Caco-2 (cell line): ENCODE results near the gene ARRDC1. TPM values are rescaled to one million over a fixed set of nuclear protein-coding genes. Genes with fewer than 3 reads are reported as not detected.
A peak's percentile ranks its signal among the peaks of the same experiment; 100 is the strongest.

Experiments
- BruUV-seq: library from RNA; stranded (reverse); fragments of 400-500 nt; replicated peaks from 2 replicates; lab custom pipeline; 2021; lab: Mats Ljungman, UMichigan
- CTCF ChIA-PET: fragments of 300-600 bp; sonication (Branson Sonifier 250); formaldehyde crosslinking; loops from one replicate; lab custom pipeline; 2022; ENCODE audit warnings: antibody characterized with exemption; lab: Charles Lee
- POLR2A ChIA-PET: fragments of 300-600 bp; sonication (Branson Sonifier 250); formaldehyde crosslinking; loops from one replicate; lab custom pipeline; 2022; ENCODE audit warnings: antibody characterized with exemption; lab: Charles Lee
- DNase-seq, 2 experiments: peaks; one replicate each; pipeline versions ENCODE4 v3.0.0 to v3.0.0-alpha.2; 2020 to 2022
- H3K27me3 ChIP-seq: replicated peaks from 2 replicates; pipeline ENCODE4 v1.6.0; 2011; ENCODE audit warnings: low read length; ENCODE audit not compliant: control insufficient read depth, insufficient read depth
- H3K36me3 ChIP-seq: 2 replicates; pipeline ENCODE4 v1.5.1; 2011; ENCODE audit warnings: low read length; ENCODE audit not compliant: control insufficient read depth, insufficient read depth
- H3K4me1 ChIP-seq: fragments of 250-450 bp; sonication (Bioruptor Pico); 2 replicates; pipeline ENCODE4 v1.5.1; 2020; ENCODE audit warnings: mild to moderate bottlenecking
- H3K4me3 ChIP-seq: 2 replicates; pipeline ENCODE4 v1.5.1; 2011; ENCODE audit warnings: low read depth, mild to moderate bottlenecking, control low read depth, low read length
- H3K9me3 ChIP-seq: fragments of 250-450 bp; sonication (Bioruptor Pico); 2 replicates; pipeline ENCODE4 v1.5.1; 2020; ENCODE audit warnings: mild to moderate bottlenecking, moderate library complexity
- H3K27ac Mint-ChIP-seq: one replicate; pipeline ENCODE4 v1.8.0; 2022; ENCODE audit warnings: mixed read lengths; ENCODE audit not compliant: unreplicated experiment
- H3K27me3 Mint-ChIP-seq: one replicate; pipeline ENCODE4 v1.8.0; 2022; ENCODE audit warnings: mixed read lengths; ENCODE audit not compliant: insufficient read depth, unreplicated experiment
- H3K36me3 Mint-ChIP-seq: one replicate; pipeline ENCODE4 v1.8.0; 2022; ENCODE audit warnings: mild to moderate bottlenecking, mixed read lengths; ENCODE audit not compliant: insufficient read depth, unreplicated experiment
- H3K4me1 Mint-ChIP-seq: one replicate; pipeline ENCODE4 v1.8.0; 2022; ENCODE audit warnings: low read depth, mixed read lengths; ENCODE audit not compliant: unreplicated experiment
- H3K4me3 Mint-ChIP-seq: one replicate; pipeline ENCODE4 v1.8.0; 2022; ENCODE audit warnings: mild to moderate bottlenecking, moderate library complexity, mixed read lengths; ENCODE audit not compliant: unreplicated experiment
- H3K9me3 Mint-ChIP-seq: one replicate; pipeline ENCODE4 v1.8.0; 2022; ENCODE audit warnings: mixed read lengths; ENCODE audit not compliant: unreplicated experiment
- CTCF ChIP-seq, 2 experiments: fragments of 200-600 bp in 1 of 2; IDR thresholded peaks; 1 replicate in 1 of 2; 2 replicates in 1 of 2; pipeline versions ENCODE4 v1.5.1 to v1.8.0; 2011 to 2022; ENCODE audit warnings: antibody characterized with exemption in 1 of 2, control low read depth in 1 of 2, inconsistent platforms in 1 of 2, low read depth in 1 of 2, low read length in 1 of 2, mild to moderate bottlenecking in 1 of 2, moderate library complexity in 1 of 2; ENCODE audit not compliant: insufficient read depth in 1 of 2, severe bottlenecking in 1 of 2, unreplicated experiment in 1 of 2
- intact Hi-C: fragments of 100-400 bp; cut with micrococcal nuclease; formaldehyde crosslinking; loops from one replicate; pipeline ENCODE4 v1.10.0; 2022; ENCODE audit not compliant: unreplicated experiment
- total RNA-seq: library from RNA; stranded (reverse); gene quantifications from 2 replicates; pipeline ENCODE4 v1.2.3, GENCODE V29; 2022

ARRDC1 gene
- total RNA-seq, 1 experiment from 2014 or later: 66.6 TPM

GRCh38 chr9:137579259-137579604, 26.3 kb upstream of the ARRDC1 start:
- peaks cover 2% of the 10 kb centered on the region; the same call in 1 of the 2 replicates for H3K36me3 ChIP-seq
- CTCF ChIA-PET: interaction anchor here (0.7 to 3.6 kb wide), 3 partner anchors 12 to 277 kb away, joined by 3 to 13 read pairs (median 6); partner anchors contain the start of genes MRPL41 and NRARP

GRCh38 chr9:137580209-137580953, 25.1 kb upstream of the ARRDC1 start:
- no peaks in the 10 kb centered on the region for H3K9me3 Mint-ChIP-seq
- H3K36me3 ChIP-seq: peaks cover 2% of the 10 kb centered on the region; the same call in 1 of the 2 replicates
- no peaks in the 10 kb centered on the region for H3K9me3 ChIP-seq
- H3K4me1 Mint-ChIP-seq: no peaks in the 10 kb centered on the region
- no peak for TF ChIP-seq CTCF (IDR thresholded peaks at IDR 0.05; ENCODE audit: insufficient read depth in 1 of 2, low read depth in 1 of 2, low read length in 1 of 2, severe bottlenecking in 1 of 2, unreplicated experiment in 1 of 2)
- intact Hi-C loops: no loop called here
- ChIA-PET CTCF (interaction anchor here (0.6 to 3.6 kb wide), 5 partner anchors 11 to 278 kb away, joined by 3 to 13 read pairs (median 6); partner anchors contain the start of genes EHMT1, MRPL41, NRARP and ZMYND19), POLR2A (no interaction called here)
- H3K4me3 Mint-ChIP-seq: no peak overlapping the region
- no peak overlapping the region for H3K4me3 ChIP-seq
- H3K4me1 ChIP-seq: peaks cover 13% of the 10 kb centered on the region
- BruUV-seq: no TSS peak
- H3K27ac Mint-ChIP-seq: no peak overlapping the region
- peaks cover 60% of the 10 kb centered on the region for H3K36me3 Mint-ChIP-seq
- no peaks in the 10 kb centered on the region for H3K27me3 ChIP-seq
- DNase-seq: no peak
- H3K27me3 Mint-ChIP-seq: no peaks in the 10 kb centered on the region

More at GRCh38 chr9:137579259-137579604, 26.3 kb upstream of the ARRDC1 start:
- POLR2A ChIA-PET: interaction anchor here (0.6 kb wide), 1 partner anchor 169 kb away, joined by 3 read pairs; no protein-coding TSS in a partner anchor
- Mint-ChIP-seq H3K4me1 (no peaks in the 10 kb centered on the region), H3K27ac (peak overlapping the region; percentile 66), H3K9me3 (no peaks in the 10 kb centered on the region), H3K27me3 (no peaks in the 10 kb centered on the region), H3K36me3 (peaks cover 72% of the 10 kb centered on the region), H3K4me3 (peak overlapping the region; percentile 83)
- H3K9me3 ChIP-seq: no peaks in the 10 kb centered on the region
- intact Hi-C loops: no loop called here
- no peaks in the 10 kb centered on the region for H3K27me3 ChIP-seq
- H3K4me1 ChIP-seq: peaks cover 13% of the 10 kb centered on the region
- BruUV-seq: no TSS peak
- no peak for DNase-seq
- peak overlapping the region; percentile 96 for H3K4me3 ChIP-seq
- TF ChIP-seq CTCF (IDR thresholded peaks at IDR 0.05; ENCODE audit: insufficient read depth in 1 of 2, low read depth in 1 of 2, low read length in 1 of 2, severe bottlenecking in 1 of 2, unreplicated experiment in 1 of 2): no peak

GRCh38 chr9:137580954-137581322, 24.5 kb upstream of the ARRDC1 start:
- POLR2A ChIA-PET: interaction anchor here (0.6 kb wide), 1 partner anchor 8 kb away, joined by 6 read pairs; no protein-coding TSS in a partner anchor
- CTCF ChIA-PET: interaction anchor here (2.1 kb wide), 1 partner anchor 10 kb away, joined by 6 read pairs; the partner anchor contains the start of gene ZMYND19
- peaks cover 58% of the 10 kb centered on the region for H3K36me3 Mint-ChIP-seq

More at GRCh38 chr9:137580954-137581322, 24.5 kb upstream of the ARRDC1 start:
- Mint-ChIP-seq H3K27me3 (no peaks in the 10 kb centered on the region), H3K27ac (no peak overlapping the region), H3K9me3 (no peaks in the 10 kb centered on the region), H3K4me1 (no peaks in the 10 kb centered on the region), H3K4me3 (no peak overlapping the region)
- H3K36me3 ChIP-seq: peaks cover 3% of the 10 kb centered on the region; the same call in 1 of the 2 replicates
- H3K4me1 ChIP-seq: peaks cover 13% of the 10 kb centered on the region
- H3K27me3 ChIP-seq: no peaks in the 10 kb centered on the region
- intact Hi-C loops: no loop called here
- no peak for DNase-seq
- H3K4me3 ChIP-seq: no peak overlapping the region
- TF ChIP-seq CTCF (IDR thresholded peaks at IDR 0.05; ENCODE audit: insufficient read depth in 1 of 2, low read depth in 1 of 2, low read length in 1 of 2, severe bottlenecking in 1 of 2, unreplicated experiment in 1 of 2): no peak
- no TSS peak for BruUV-seq
- no peaks in the 10 kb centered on the region for H3K9me3 ChIP-seq
